GM12864 (cell line): Measurements from ENCODE around the gene BAIAP2L2.

ENCODE experiments used
- DNase-seq: peaks from one replicate; pipeline ENCODE4 v3.0.0-alpha.2; 2011; ENCODE audit warnings: low read depth
- H3K4me3 ChIP-seq: 2 replicates; pipeline ENCODE4 v1.5.1; 2011; ENCODE audit warnings: mild to moderate bottlenecking, low read depth, low read length, control low read depth
- CTCF ChIP-seq: IDR thresholded peaks from 2 replicates; pipeline ENCODE4 v1.5.1; 2011; ENCODE audit warnings: low read depth, mild to moderate bottlenecking, moderate library complexity, low read length, control low read depth, inconsistent platforms; ENCODE audit errors: missing control alignments

Gene BAIAP2L2

GRCh38 chr22:38075105-38075825 is 35.2 kb downstream of the BAIAP2L2 start:
- no peak for TF ChIP-seq CTCF
- DNase-seq: no peak
- no peak overlapping the region for H3K4me3 ChIP-seq

- DNase-seq: no peak
- TF ChIP-seq CTCF: no peak
- no peak overlapping the region for H3K4me3 ChIP-seq
Observed at GRCh38 chr22:38074181-38075104, 36.0 kb downstream of the BAIAP2L2 start.

- TF ChIP-seq CTCF: no peak
- H3K4me3 ChIP-seq: no peak overlapping the region
- no peak for DNase-seq
Observed at GRCh38 chr22:38073150-38074130, 37.0 kb downstream of the BAIAP2L2 start.

- no peak for TF ChIP-seq CTCF
- DNase-seq: no peak
- no peak overlapping the region for H3K4me3 ChIP-seq
Observed at GRCh38 chr22:38072322-38073149, 37.9 kb downstream of the BAIAP2L2 start.

GRCh38 chr22:38071421-38072321 is 38.8 kb downstream of the BAIAP2L2 start:
- H3K4me3 ChIP-seq: no peak overlapping the region
- TF ChIP-seq CTCF: no peak
- no peak for DNase-seq
